Lower leg skin (tissue), 4 donors: ENCODE results near the gene LEMD2. TPM values are rescaled to one million over a fixed set of nuclear protein-coding genes. Genes with fewer than 3 reads are reported as not detected.

Source experiments
- DNase-seq, 2 donors: peaks; one replicate each; pipeline ENCODE4 v3.0.0-alpha.2; 2019; ENCODE audit warnings: low spot score in 2 of 2
- H3K4me3 ChIP-seq: fragments of 200-600 bp; sonication (generic); 2 replicates; pipeline ENCODE4 v1.5.1; 2017; ENCODE audit warnings: mild to moderate bottlenecking, low read depth; ENCODE audit not compliant: poor library complexity, severe bottlenecking
- POLR2A ChIP-seq, 2 donors: fragments of 450-650 bp; IDR thresholded peaks; one replicate each; pipeline ENCODE4 v1.6.1; 2016 to 2017; ENCODE audit warnings: antibody characterized with exemption in 2 of 2, mild to moderate bottlenecking in 1 of 2, moderate library complexity in 1 of 2
- WGBS, 2 donors: methylation state at CpG; one replicate each; pipeline ENCODE4 v1.1.5; 2018; 5-methylcytosine and 5-hydroxymethylcytosine counted together
- intact Hi-C: fragments of 100-400 bp; cut with DNase I; formaldehyde crosslinking; loops from one replicate; pipeline ENCODE4 v1.15.0; 2023; ENCODE audit warnings: low total_unique reads
- total RNA-seq, 4 donors: library from RNA; depleted of rRNA; stranded (reverse); fragments of >200 nt; gene quantifications; one replicate each; pipeline ENCODE4 v1.1.0, GENCODE V29; 2016
- TF ChIP-seq, protein P1 (sequence below), 3 donors: fragments of 450-650 bp; IDR thresholded peaks; one replicate each; pipeline ENCODE4 v1.5.1; 2016; ENCODE audit warnings: antibody characterized with exemption in 3 of 3, mild to moderate bottlenecking in 3 of 3, moderate library complexity in 2 of 3

Gene LEMD2
- total RNA-seq, 4 donors from 2014 or later, result 57.5 to 93.6 (median 68.1) TPM

- intact Hi-C loops, result no loop called here
- 68% methylated on average over 16 of the region's 16 CpGs for WGBS, 2 donors
Observed at GRCh38 chr6:33813246-33813904, 24.4 kb upstream of the LEMD2 start.

GRCh38 chr6:33812669-33813068 is 23.7 kb upstream of the LEMD2 start:
- intact Hi-C loops, result no loop called here
- H3K4me3 ChIP-seq, result no peak overlapping the region
- no peak for DNase-seq
- WGBS, 2 donors, result 9 to 15% methylated on average over 11 of the region's 11 CpGs
- no peak for TF ChIP-seq POLR2A (IDR thresholded peaks at IDR 0.05)
- TF ChIP-seq, protein P1, sequence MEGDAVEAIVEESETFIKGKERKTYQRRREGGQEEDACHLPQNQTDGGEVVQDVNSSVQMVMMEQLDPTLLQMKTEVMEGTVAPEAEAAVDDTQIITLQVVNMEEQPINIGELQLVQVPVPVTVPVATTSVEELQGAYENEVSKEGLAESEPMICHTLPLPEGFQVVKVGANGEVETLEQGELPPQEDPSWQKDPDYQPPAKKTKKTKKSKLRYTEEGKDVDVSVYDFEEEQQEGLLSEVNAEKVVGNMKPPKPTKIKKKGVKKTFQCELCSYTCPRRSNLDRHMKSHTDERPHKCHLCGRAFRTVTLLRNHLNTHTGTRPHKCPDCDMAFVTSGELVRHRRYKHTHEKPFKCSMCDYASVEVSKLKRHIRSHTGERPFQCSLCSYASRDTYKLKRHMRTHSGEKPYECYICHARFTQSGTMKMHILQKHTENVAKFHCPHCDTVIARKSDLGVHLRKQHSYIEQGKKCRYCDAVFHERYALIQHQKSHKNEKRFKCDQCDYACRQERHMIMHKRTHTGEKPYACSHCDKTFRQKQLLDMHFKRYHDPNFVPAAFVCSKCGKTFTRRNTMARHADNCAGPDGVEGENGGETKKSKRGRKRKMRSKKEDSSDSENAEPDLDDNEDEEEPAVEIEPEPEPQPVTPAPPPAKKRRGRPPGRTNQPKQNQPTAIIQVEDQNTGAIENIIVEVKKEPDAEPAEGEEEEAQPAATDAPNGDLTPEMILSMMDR (IDR thresholded peaks at IDR 0.05), result no peak

More at GRCh38 chr6:33813246-33813904, 24.4 kb upstream of the LEMD2 start:
- DNase-seq, result no peak
- TF ChIP-seq, protein P1 (IDR thresholded peaks at IDR 0.05), result no peak
- TF ChIP-seq POLR2A (IDR thresholded peaks at IDR 0.05), result no peak
- no peak overlapping the region for H3K4me3 ChIP-seq

GRCh38 chr6:33809594-33809993 is 20.7 kb upstream of the LEMD2 start:
- no peak for DNase-seq
- H3K4me3 ChIP-seq, result no peak overlapping the region
- 34 to 39% methylated on average over 2 of the region's 2 CpGs for WGBS, 2 donors
- TF ChIP-seq POLR2A (IDR thresholded peaks at IDR 0.05), result no peak
- TF ChIP-seq, protein P1 (IDR thresholded peaks at IDR 0.05), result no peak
- intact Hi-C loops, result no loop called here

DNA sequence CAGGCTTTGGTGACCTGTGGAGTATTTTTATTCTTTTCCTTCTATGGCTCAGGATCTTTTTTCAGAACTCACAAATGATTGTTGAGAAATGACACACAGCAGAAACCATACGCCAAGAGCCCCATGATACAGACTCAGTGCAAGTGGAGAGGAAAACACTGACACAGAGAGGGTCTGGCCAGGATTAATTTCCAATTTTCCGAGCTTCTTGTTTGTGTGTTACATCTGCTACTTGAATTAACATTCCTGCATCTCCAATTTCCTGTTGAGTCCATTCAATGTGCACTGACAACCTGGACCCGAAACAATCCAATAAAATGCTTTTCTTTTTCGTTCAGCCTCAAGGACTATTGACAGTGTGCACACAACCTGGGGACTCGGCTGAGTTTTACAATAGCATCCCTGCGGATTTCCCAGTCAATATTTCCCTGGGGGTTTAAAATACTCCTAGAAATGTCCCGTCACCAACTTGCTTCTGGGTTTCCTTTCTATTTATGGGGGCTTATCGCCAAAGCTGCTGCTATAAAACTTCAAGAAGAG is 19.8 kb upstream of the LEMD2 start:
- no peak overlapping the region for H3K4me3 ChIP-seq
- no peak for DNase-seq
- 37 to 45% methylated on average over 8 of the region's 8 CpGs for WGBS, 2 donors
- TF ChIP-seq, protein P1 (IDR thresholded peaks at IDR 0.05), result no peak
- intact Hi-C loops, result no loop called here

- DNase-seq, result no peak
- intact Hi-C loops, result no loop called here
- TF ChIP-seq, protein P1 (IDR thresholded peaks at IDR 0.05), result no peak
- no peak for TF ChIP-seq POLR2A (IDR thresholded peaks at IDR 0.05)
- 59 to 63% methylated on average over 6 of the region's 6 CpGs for WGBS, 2 donors
- no peak overlapping the region for H3K4me3 ChIP-seq
Observed at GRCh38 chr6:33807606-33808005, 18.7 kb upstream of the LEMD2 start.

GRCh38 chr6:33806841-33807240 is 17.9 kb upstream of the LEMD2 start:
- intact Hi-C loops, result no loop called here
- DNase-seq, result no peak

More at GRCh38 chr6:33806841-33807240, 17.9 kb upstream of the LEMD2 start:
- WGBS, 2 donors, result 84 to 86% methylated on average over 9 of the region's 9 CpGs
- TF ChIP-seq, protein P1 (IDR thresholded peaks at IDR 0.05), result no peak
- no peak for TF ChIP-seq POLR2A (IDR thresholded peaks at IDR 0.05)
- no peak overlapping the region for H3K4me3 ChIP-seq
